Calu3 (cell line): ENCODE results near the gene TTC27. TPM values are rescaled to one million over a fixed set of nuclear protein-coding genes. Genes with fewer than 3 reads are reported as not detected.

Experiments
- BruUV-seq: library from RNA; stranded (reverse); fragments of 400-500 nt; replicated peaks from 2 replicates; lab custom pipeline; 2021; lab: Mats Ljungman, UMichigan
- CTCF ChIA-PET: fragments of 300-600 bp; sonication (Branson Sonifier 250); formaldehyde crosslinking; loops from one replicate; lab custom pipeline; 2022; ENCODE audit warnings: antibody characterized with exemption; lab: Charles Lee
- DNase-seq: peaks from one replicate; pipeline ENCODE4 v3.0.0; 2022
- H3K27ac Mint-ChIP-seq: one replicate; pipeline ENCODE4 v1.8.0; 2022; ENCODE audit warnings: mixed read lengths; ENCODE audit not compliant: unreplicated experiment
- H3K27me3 Mint-ChIP-seq: one replicate; pipeline ENCODE4 v1.8.0; 2022; ENCODE audit warnings: mixed read lengths; ENCODE audit not compliant: unreplicated experiment
- H3K36me3 Mint-ChIP-seq: one replicate; pipeline ENCODE4 v1.8.0; 2022; ENCODE audit warnings: mild to moderate bottlenecking, moderate library complexity, mixed read lengths; ENCODE audit not compliant: insufficient read depth, unreplicated experiment
- H3K4me1 Mint-ChIP-seq: one replicate; pipeline ENCODE4 v1.8.0; 2022; ENCODE audit warnings: mild to moderate bottlenecking, low read depth, mixed read lengths; ENCODE audit not compliant: unreplicated experiment
- H3K4me3 Mint-ChIP-seq: one replicate; pipeline ENCODE4 v1.8.0; 2022; ENCODE audit warnings: mild to moderate bottlenecking, low read depth, moderate library complexity, mixed read lengths; ENCODE audit not compliant: unreplicated experiment
- H3K9me3 Mint-ChIP-seq: one replicate; pipeline ENCODE4 v1.8.0; 2022; ENCODE audit warnings: low read depth, mixed read lengths; ENCODE audit not compliant: unreplicated experiment
- intact Hi-C: fragments of 100-400 bp; cut with micrococcal nuclease; formaldehyde crosslinking; loops from one replicate; pipeline ENCODE4 v1.10.0; 2022; ENCODE audit not compliant: unreplicated experiment
- total RNA-seq: library from RNA; stranded (reverse); gene quantifications from 2 replicates; pipeline ENCODE4 v1.2.3, GENCODE V29; 2022
- TF ChIP-seq, protein P1 (sequence below): fragments of 200-600 bp; IDR thresholded peaks from one replicate; pipeline ENCODE4 v1.8.0; 2022; ENCODE audit warnings: antibody characterized with exemption; ENCODE audit not compliant: unreplicated experiment

Gene TTC27
- total RNA-seq, 1 experiment from 2014 or later: 20.1 TPM

DNA sequence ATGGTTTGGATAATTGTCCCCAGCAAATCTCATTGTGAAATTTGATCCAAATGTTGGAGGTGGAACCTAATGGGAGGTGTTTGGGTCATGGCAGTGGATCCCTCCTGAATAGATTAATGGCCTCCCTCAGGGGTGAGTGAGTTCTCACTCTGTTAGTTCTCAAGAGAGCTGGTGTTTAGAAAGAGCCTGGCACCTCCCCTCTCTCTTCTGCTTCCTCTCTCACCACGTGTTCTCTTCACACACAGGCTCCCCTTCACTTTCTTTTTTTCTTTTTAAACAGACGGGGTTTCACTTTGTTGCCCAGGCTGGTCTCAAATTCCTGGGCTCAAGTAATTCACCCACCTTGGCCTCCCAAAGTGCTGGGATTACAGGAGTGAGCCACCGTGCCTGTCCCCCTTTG, 207.3 kb downstream of the TTC27 start:
- intact Hi-C loops: no loop called here
- Mint-ChIP-seq H3K4me1 (no peaks in the 10 kb centered on the region), H3K27ac (no peak overlapping the region), H3K36me3 (no peaks in the 10 kb centered on the region), H3K4me3 (no peak overlapping the region), H3K9me3 (no peaks in the 10 kb centered on the region), H3K27me3 (no peaks in the 10 kb centered on the region)
- no peak for DNase-seq
- TF ChIP-seq, protein P1, sequence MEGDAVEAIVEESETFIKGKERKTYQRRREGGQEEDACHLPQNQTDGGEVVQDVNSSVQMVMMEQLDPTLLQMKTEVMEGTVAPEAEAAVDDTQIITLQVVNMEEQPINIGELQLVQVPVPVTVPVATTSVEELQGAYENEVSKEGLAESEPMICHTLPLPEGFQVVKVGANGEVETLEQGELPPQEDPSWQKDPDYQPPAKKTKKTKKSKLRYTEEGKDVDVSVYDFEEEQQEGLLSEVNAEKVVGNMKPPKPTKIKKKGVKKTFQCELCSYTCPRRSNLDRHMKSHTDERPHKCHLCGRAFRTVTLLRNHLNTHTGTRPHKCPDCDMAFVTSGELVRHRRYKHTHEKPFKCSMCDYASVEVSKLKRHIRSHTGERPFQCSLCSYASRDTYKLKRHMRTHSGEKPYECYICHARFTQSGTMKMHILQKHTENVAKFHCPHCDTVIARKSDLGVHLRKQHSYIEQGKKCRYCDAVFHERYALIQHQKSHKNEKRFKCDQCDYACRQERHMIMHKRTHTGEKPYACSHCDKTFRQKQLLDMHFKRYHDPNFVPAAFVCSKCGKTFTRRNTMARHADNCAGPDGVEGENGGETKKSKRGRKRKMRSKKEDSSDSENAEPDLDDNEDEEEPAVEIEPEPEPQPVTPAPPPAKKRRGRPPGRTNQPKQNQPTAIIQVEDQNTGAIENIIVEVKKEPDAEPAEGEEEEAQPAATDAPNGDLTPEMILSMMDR: no peak
- CTCF ChIA-PET: no interaction called here
- no TSS peak for BruUV-seq

DNA sequence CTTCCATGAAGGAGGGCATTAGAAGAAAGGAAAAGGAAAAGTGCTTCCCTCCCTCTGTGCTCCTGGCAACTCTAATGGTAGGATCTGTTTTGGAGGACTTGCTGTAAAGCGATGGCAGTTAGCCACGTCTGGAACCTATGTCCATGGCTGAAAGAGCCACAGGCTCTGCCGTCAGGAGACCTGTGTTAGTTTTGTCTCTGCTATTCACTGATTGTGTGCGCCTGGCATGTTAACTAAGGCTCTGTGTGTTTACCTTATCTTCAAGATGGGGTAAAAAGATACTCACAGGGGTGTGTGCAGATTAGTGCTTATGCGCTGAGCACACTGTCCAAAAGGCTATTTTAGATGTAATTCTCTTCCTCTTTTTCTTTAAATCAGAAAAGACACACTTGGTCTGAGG, 209.1 kb downstream of the TTC27 start:
- no TSS peak for BruUV-seq
- H3K4me1 Mint-ChIP-seq: no peaks in the 10 kb centered on the region
- TF ChIP-seq, protein P1: no peak
- intact Hi-C loops: no loop called here
- H3K36me3 Mint-ChIP-seq: no peaks in the 10 kb centered on the region
- H3K27ac Mint-ChIP-seq: no peak overlapping the region
- no peaks in the 10 kb centered on the region for H3K27me3 Mint-ChIP-seq
- CTCF ChIA-PET: no interaction called here
- no peak overlapping the region for H3K4me3 Mint-ChIP-seq
- DNase-seq: no peak
- no peaks in the 10 kb centered on the region for H3K9me3 Mint-ChIP-seq

DNA sequence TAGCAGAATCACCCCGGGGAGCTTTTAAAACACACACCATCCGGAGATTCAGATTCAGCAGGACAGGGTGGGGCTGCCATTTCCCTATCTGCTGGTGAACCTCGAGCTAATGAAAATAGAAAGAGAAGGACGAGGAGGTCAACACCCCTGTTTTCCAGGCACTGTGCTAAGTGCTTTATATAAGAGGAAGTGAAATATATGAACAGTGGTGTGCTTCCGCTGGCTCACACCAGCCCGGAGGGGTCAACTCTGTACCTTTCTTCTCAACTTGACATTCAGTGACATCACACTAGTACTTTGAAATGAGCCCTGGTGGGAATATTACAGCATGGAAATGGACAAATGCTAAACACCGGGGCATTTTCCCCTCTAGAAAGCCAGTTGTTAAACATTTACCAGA, 210.6 kb downstream of the TTC27 start:
- Mint-ChIP-seq H3K9me3 (no peaks in the 10 kb centered on the region), H3K36me3 (no peaks in the 10 kb centered on the region), H3K27me3 (no peaks in the 10 kb centered on the region), H3K4me1 (no peaks in the 10 kb centered on the region), H3K27ac (no peak overlapping the region), H3K4me3 (no peak overlapping the region)
- intact Hi-C loops: no loop called here
- TF ChIP-seq, protein P1: no peak
- DNase-seq: no peak
- CTCF ChIA-PET: interaction anchor here (0.6 kb wide), 1 partner anchor 541 kb away, joined by 7 read pairs; no protein-coding TSS in a partner anchor
- no TSS peak for BruUV-seq

DNA sequence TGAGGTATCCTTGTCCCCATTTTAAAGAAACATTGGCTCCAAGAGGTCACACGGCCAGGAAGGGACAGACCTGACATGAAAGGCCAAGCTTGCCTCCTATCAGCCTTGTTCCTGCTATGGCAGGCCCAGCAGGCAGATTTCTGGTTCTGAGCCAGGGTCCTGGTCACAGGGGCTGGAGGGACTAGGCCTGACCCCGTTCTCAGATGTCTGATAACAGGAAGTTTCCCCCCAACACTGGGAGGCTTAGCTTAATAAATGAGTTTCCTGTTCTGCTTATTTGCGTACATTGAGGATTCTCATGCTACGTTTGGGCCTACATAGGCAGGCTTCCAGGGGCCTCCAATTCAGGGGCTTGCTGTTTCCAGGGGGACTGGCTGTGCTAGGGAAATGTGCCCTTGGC, 211.1 kb downstream of the TTC27 start:
- no peaks in the 10 kb centered on the region for H3K9me3 Mint-ChIP-seq
- BruUV-seq: no TSS peak
- CTCF ChIA-PET: no interaction called here
- no peaks in the 10 kb centered on the region for H3K4me1 Mint-ChIP-seq
- H3K36me3 Mint-ChIP-seq: no peaks in the 10 kb centered on the region
- no peak overlapping the region for H3K27ac Mint-ChIP-seq
- TF ChIP-seq, protein P1: no peak
- intact Hi-C loops: no loop called here
- no peak for DNase-seq
- no peak overlapping the region for H3K4me3 Mint-ChIP-seq
- no peaks in the 10 kb centered on the region for H3K27me3 Mint-ChIP-seq
